Mammary epithelial cell (primary cell): ENCODE measurements around the gene MAP3K10.

ENCODE experiments used
- EZH2 ChIP-seq: IDR thresholded peaks from 2 replicates; pipeline ENCODE4 v1.6.1; 2012; ENCODE audit warnings: low read length, inconsistent platforms, borderline replicate concordance
- TF ChIP-seq, protein P1 (sequence below), 2 donors: IDR thresholded peaks in 1 of 2; conservative IDR thresholded peaks in 1 of 2; 2 replicates each; pipeline ENCODE4 v1.5.1; 2011 to 2012; ENCODE audit warnings: inconsistent platforms in 2 of 2, low read length in 2 of 2, mild to moderate bottlenecking in 2 of 2, control low read depth in 1 of 2, low read depth in 1 of 2; ENCODE audit not compliant: insufficient read depth in 1 of 2; ENCODE audit errors: extremely low read depth in 1 of 2

DNA sequence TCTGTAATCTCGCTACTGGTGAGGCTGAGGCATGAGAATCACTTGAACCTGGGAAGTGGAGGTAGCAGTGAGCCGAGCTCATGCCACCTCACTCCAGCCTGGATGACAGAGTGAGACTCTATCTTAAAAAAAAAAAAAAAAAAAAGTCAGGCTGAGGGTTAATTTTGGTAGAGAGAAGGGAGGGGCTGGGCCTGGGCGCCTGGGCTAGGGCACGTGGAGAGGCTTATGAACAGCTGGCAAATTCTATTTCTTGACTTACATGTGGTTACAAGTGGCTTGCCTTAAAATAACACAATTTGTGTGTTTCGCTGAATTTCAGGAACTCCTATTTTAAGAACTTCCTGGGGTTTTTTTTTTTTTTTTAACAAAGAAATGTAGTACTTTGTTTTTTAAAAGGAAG is 47.6 kb upstream of the MAP3K10 start:
- TF ChIP-seq, protein P1, sequence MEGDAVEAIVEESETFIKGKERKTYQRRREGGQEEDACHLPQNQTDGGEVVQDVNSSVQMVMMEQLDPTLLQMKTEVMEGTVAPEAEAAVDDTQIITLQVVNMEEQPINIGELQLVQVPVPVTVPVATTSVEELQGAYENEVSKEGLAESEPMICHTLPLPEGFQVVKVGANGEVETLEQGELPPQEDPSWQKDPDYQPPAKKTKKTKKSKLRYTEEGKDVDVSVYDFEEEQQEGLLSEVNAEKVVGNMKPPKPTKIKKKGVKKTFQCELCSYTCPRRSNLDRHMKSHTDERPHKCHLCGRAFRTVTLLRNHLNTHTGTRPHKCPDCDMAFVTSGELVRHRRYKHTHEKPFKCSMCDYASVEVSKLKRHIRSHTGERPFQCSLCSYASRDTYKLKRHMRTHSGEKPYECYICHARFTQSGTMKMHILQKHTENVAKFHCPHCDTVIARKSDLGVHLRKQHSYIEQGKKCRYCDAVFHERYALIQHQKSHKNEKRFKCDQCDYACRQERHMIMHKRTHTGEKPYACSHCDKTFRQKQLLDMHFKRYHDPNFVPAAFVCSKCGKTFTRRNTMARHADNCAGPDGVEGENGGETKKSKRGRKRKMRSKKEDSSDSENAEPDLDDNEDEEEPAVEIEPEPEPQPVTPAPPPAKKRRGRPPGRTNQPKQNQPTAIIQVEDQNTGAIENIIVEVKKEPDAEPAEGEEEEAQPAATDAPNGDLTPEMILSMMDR (conservative IDR thresholded peaks at IDR 0.05 in 1 of 2, IDR thresholded peaks at IDR 0.05 in 1 of 2; ENCODE audit: extremely low read depth in 1 of 2, insufficient read depth in 1 of 2, low read depth in 1 of 2, low read length in 2 of 2): no peak
- TF ChIP-seq EZH2: no peak
